ENCODE data around the gene NCAM2. TPM values are rescaled to one million over a fixed set of nuclear protein-coding genes. Genes with fewer than 3 reads are reported as not detected.
"Not testable (repeated sequence)": the region's sequence is repeated elsewhere in the genome, so short reads cannot be mapped to it uniquely, and the experiment has no call there.

NCAM2 gene
- total RNA-seq, 1 donor from 2014 or later, result 41.2 TPM

GRCh38 chr21:21084179-21084578, 86.0 kb downstream of the NCAM2 start:
- DNase-seq (ENCODE audit: low spot score), result no peak
- intact Hi-C loops (cut with DNase I), result no loop called here
- ATAC-seq, result no peak

- DNase-seq (ENCODE audit: low spot score), result no peak
- intact Hi-C loops (cut with DNase I), result no loop called here
- no peak for ATAC-seq
These were observed 87.0 kb downstream of the NCAM2 start for GRCh38 chr21:21085206-21085605.

- intact Hi-C loops (cut with DNase I), result no loop called here
- ATAC-seq (no peak), DNase-seq (ENCODE audit: low spot score) (no peak)
These were observed 98.7 kb downstream of the NCAM2 start for GRCh38 chr21:21096956-21097355.

GRCh38 chr21:21097466-21097865, 99.3 kb downstream of the NCAM2 start:
- DNase-seq (ENCODE audit: low spot score) (no peak), ATAC-seq (no peak)
- intact Hi-C loops (cut with DNase I), result no loop called here

- DNase-seq (ENCODE audit: low spot score), result no peak
- intact Hi-C loops (cut with DNase I), result no loop called here
- peak; percentile 65 for ATAC-seq
These were observed 103.7 kb downstream of the NCAM2 start for GRCh38 chr21:21101911-21102310.

GRCh38 chr21:21102896-21103295, 104.7 kb downstream of the NCAM2 start:
- DNase-seq (ENCODE audit: low spot score) (no peak), ATAC-seq (peak; percentile 57)
- intact Hi-C loops (cut with DNase I), result no loop called here

GRCh38 chr21:21103692-21104091, 105.5 kb downstream of the NCAM2 start:
- no peak for DNase-seq (ENCODE audit: low spot score)
- intact Hi-C loops (cut with DNase I), result no loop called here
- no peak for ATAC-seq

GRCh38 chr21:21109736-21110135, 111.5 kb downstream of the NCAM2 start:
- DNase-seq (ENCODE audit: low spot score), result no peak
- intact Hi-C loops (cut with DNase I), result no loop called here
- no peak for ATAC-seq

- DNase-seq (ENCODE audit: low spot score), result no peak
- ATAC-seq, result no peak
- intact Hi-C loops (cut with DNase I), result no loop called here
These were observed 113.2 kb downstream of the NCAM2 start for GRCh38 chr21:21111309-21111920.

- intact Hi-C loops (cut with DNase I), result no loop called here
- no peak for ATAC-seq
- DNase-seq (ENCODE audit: low spot score), result no peak
These were observed 116.3 kb downstream of the NCAM2 start for GRCh38 chr21:21114461-21114860.

GRCh38 chr21:21119091-21119490, 120.9 kb downstream of the NCAM2 start:
- DNase-seq (ENCODE audit: low spot score), result no peak
- no peak for ATAC-seq
- intact Hi-C loops (cut with DNase I), result no loop called here

GRCh38 chr21:21122680-21123079, 124.5 kb downstream of the NCAM2 start:
- intact Hi-C loops (cut with DNase I), result no loop called here
- DNase-seq (ENCODE audit: low spot score) (no peak), ATAC-seq (no peak)

GRCh38 chr21:21132390-21132789, 134.2 kb downstream of the NCAM2 start:
- ATAC-seq (no peak), DNase-seq (ENCODE audit: low spot score) (no peak)
- intact Hi-C loops (cut with DNase I), result no loop called here

- intact Hi-C loops (cut with DNase I), result no loop called here
- ATAC-seq (no peak), DNase-seq (ENCODE audit: low spot score) (no peak)
These were observed 139.8 kb downstream of the NCAM2 start for GRCh38 chr21:21137986-21138385.

GRCh38 chr21:21146587-21147373, 148.6 kb downstream of the NCAM2 start:
- ATAC-seq (no peak), DNase-seq (ENCODE audit: low spot score) (no peak)
- intact Hi-C loops (cut with DNase I), result no loop called here

GRCh38 chr21:21147374-21147745, 149.2 kb downstream of the NCAM2 start:
- intact Hi-C loops (cut with DNase I), result no loop called here
- no peak for ATAC-seq
- DNase-seq (ENCODE audit: low spot score), result no peak

GRCh38 chr21:21148009-21148408, 149.8 kb downstream of the NCAM2 start:
- no peak for ATAC-seq
- intact Hi-C loops (cut with DNase I), result no loop called here
- DNase-seq (ENCODE audit: low spot score), result no peak

- intact Hi-C loops (cut with DNase I), result no loop called here
- DNase-seq (ENCODE audit: low spot score) (no peak), ATAC-seq (no peak)
These were observed 150.3 kb downstream of the NCAM2 start for GRCh38 chr21:21148514-21148913.

- intact Hi-C loops (cut with DNase I); ATAC-seq; DNase-seq (ENCODE audit: low spot score): not testable (repeated sequence)
These were observed 151.2 kb downstream of the NCAM2 start for GRCh38 chr21:21149445-21149844.

- ATAC-seq (no peak), DNase-seq (ENCODE audit: low spot score) (no peak)
- intact Hi-C loops (cut with DNase I), result no loop called here
These were observed 153.0 kb downstream of the NCAM2 start for GRCh38 chr21:21151231-21151630.

- DNase-seq (ENCODE audit: low spot score), result no peak
- ATAC-seq, result no peak
- intact Hi-C loops (cut with DNase I), result no loop called here
These were observed 158.2 kb downstream of the NCAM2 start for GRCh38 chr21:21156397-21156796.
